GM23338 (cell line): ENCODE results near the gene EHD4. TPM values are rescaled to one million over a fixed set of nuclear protein-coding genes. Genes with fewer than 3 reads are reported as not detected.

Experiments
- ATAC-seq: fragments of 200-7000 bp; cut with Tn5 transposase; 3 replicates; pipeline ENCODE4 v1.9.1; 2020
- DNase-seq: peaks from one replicate; pipeline ENCODE4 v3.0.0-alpha.2; 2015; ENCODE audit warnings: low spot score
- H2AFZ ChIP-seq: fragments of 200-600 bp; sonication (generic); 2 replicates; pipeline ENCODE4 v1.8.0; 2016; ENCODE audit warnings: antibody characterized with exemption, mild to moderate bottlenecking, moderate library complexity
- H3F3A ChIP-seq: fragments of 200-600 bp; sonication (generic); replicated peaks from 2 replicates; pipeline ENCODE4 v1.8.0; 2017; ENCODE audit warnings: antibody characterized with exemption, mixed run types, low read depth
- H3K27ac ChIP-seq: fragments of 200-600 bp; sonication (generic); 2 replicates; pipeline ENCODE4 v1.6.1; 2016; ENCODE audit warnings: low read depth
- H3K27me3 ChIP-seq: fragments of 200-600 bp; sonication (generic); 2 replicates; pipeline ENCODE4 v1.8.0; 2016; ENCODE audit warnings: mild to moderate bottlenecking, mixed run types, moderate library complexity; ENCODE audit not compliant: insufficient read depth
- H3K36me3 ChIP-seq: fragments of 200-600 bp; sonication (generic); 2 replicates; pipeline ENCODE4 v1.8.0; 2016; ENCODE audit warnings: mild to moderate bottlenecking; ENCODE audit not compliant: insufficient read depth
- H3K4me1 ChIP-seq: fragments of 200-600 bp; sonication (generic); 2 replicates; pipeline ENCODE4 v1.8.0; 2016; ENCODE audit warnings: mild to moderate bottlenecking, moderate library complexity; ENCODE audit not compliant: insufficient read depth
- H3K4me2 ChIP-seq: fragments of 200-600 bp; sonication (generic); 2 replicates; pipeline ENCODE4 v1.7.1; 2017; ENCODE audit warnings: mixed run types
- H3K4me3 ChIP-seq: fragments of 200-600 bp; sonication (generic); 2 replicates; pipeline ENCODE4 v1.6.1; 2016; ENCODE audit warnings: mixed run types
- H3K79me2 ChIP-seq: fragments of 200-600 bp; sonication (generic); replicated peaks from 2 replicates; pipeline ENCODE4 v1.8.0; 2017; ENCODE audit warnings: mild to moderate bottlenecking; ENCODE audit not compliant: insufficient read depth
- H3K9me2 ChIP-seq: fragments of 200-600 bp; sonication (generic); 2 replicates; pipeline ENCODE4 v1.8.0; 2017; ENCODE audit not compliant: insufficient read depth
- H4K20me1 ChIP-seq: fragments of 200-600 bp; sonication (generic); replicated peaks from 2 replicates; pipeline ENCODE4 v1.8.0; 2017; ENCODE audit warnings: mild to moderate bottlenecking; ENCODE audit not compliant: insufficient read depth
- H3K27ac Mint-ChIP-seq: 2 replicates; pipeline ENCODE4 v1.8.0; 2020; ENCODE audit warnings: inconsistent platforms, mild to moderate bottlenecking, moderate library complexity, mixed read lengths
- H3K27me3 Mint-ChIP-seq: 3 replicates; pipeline ENCODE4 v1.8.0; 2022; ENCODE audit warnings: low read depth, mild to moderate bottlenecking, moderate library complexity, mixed read lengths, inconsistent platforms; ENCODE audit not compliant: insufficient read depth, poor library complexity
- H3K36me3 Mint-ChIP-seq: 3 replicates; pipeline ENCODE4 v1.8.0; 2021; ENCODE audit warnings: low read depth, mild to moderate bottlenecking, inconsistent platforms, moderate library complexity, mixed read lengths
- H3K4me1 Mint-ChIP-seq: 3 replicates; pipeline ENCODE4 v1.8.0; 2020; ENCODE audit warnings: mild to moderate bottlenecking, inconsistent platforms, mixed read lengths
- H3K4me3 Mint-ChIP-seq: 3 replicates; pipeline ENCODE4 v1.8.0; 2021; ENCODE audit warnings: moderate library complexity, mild to moderate bottlenecking, inconsistent platforms, mixed read lengths
- H3K9me3 Mint-ChIP-seq: 3 replicates; pipeline ENCODE4 v1.8.0; 2020; ENCODE audit warnings: moderate library complexity, mild to moderate bottlenecking, inconsistent platforms, mixed read lengths
- CTCF ChIP-seq, 2 experiments: fragments of 200-600 bp in 1 of 2; sonication (generic) in 1 of 2; conservative IDR thresholded peaks; 2 replicates each; pipeline versions ENCODE4 v1.5.1 to v1.6.1; 2016 to 2017; ENCODE audit warnings: antibody characterized with exemption in 2 of 2, low read depth in 2 of 2, mild to moderate bottlenecking in 2 of 2, moderate library complexity in 1 of 2
- ETS1 ChIP-seq: IDR thresholded peaks from 2 replicates; pipeline ENCODE4 v1.6.1; 2016; ENCODE audit warnings: antibody characterized with exemption
- EZH2 ChIP-seq: fragments of 200-600 bp; sonication (generic); IDR thresholded peaks from one replicate; pipeline ENCODE4 v1.8.0; 2017; ENCODE audit warnings: antibody characterized with exemption, mild to moderate bottlenecking, low read depth; ENCODE audit not compliant: unreplicated experiment
- JUNB ChIP-seq: IDR thresholded peaks from one replicate; pipeline ENCODE4 v1.6.1; 2016; ENCODE audit warnings: antibody characterized with exemption; ENCODE audit not compliant: unreplicated experiment
- NANOG ChIP-seq: IDR thresholded peaks from 2 replicates; pipeline ENCODE4 v1.6.1; 2016; ENCODE audit warnings: antibody characterized with exemption, borderline replicate concordance
- POLR2AphosphoS5 ChIP-seq: IDR thresholded peaks from 2 replicates; pipeline ENCODE4 v1.6.1; 2016; ENCODE audit warnings: antibody characterized with exemption, low read depth
- REST ChIP-seq: IDR thresholded peaks from one replicate; pipeline ENCODE4 v1.6.1; 2018; ENCODE audit warnings: antibody characterized with exemption; ENCODE audit not compliant: unreplicated experiment
- STAT1 ChIP-seq: IDR thresholded peaks from one replicate; pipeline ENCODE4 v1.6.1; 2016; ENCODE audit warnings: antibody characterized with exemption; ENCODE audit not compliant: unreplicated experiment
- ZNF114 ChIP-seq: fragments of 250-450 bp; sonication (Bioruptor Pico); IDR thresholded peaks from 2 replicates; pipeline ENCODE4 v1.5.0; 2020; ENCODE audit warnings: mild to moderate bottlenecking, moderate library complexity
- ZNF331 ChIP-seq: fragments of 250-450 bp; sonication (Bioruptor Pico); IDR thresholded peaks from 2 replicates; pipeline ENCODE4 v1.5.0; 2020; ENCODE audit warnings: low read depth, mild to moderate bottlenecking, moderate library complexity
- ZNF462 ChIP-seq: fragments of 250-450 bp; sonication (Bioruptor Pico); IDR thresholded peaks from 2 replicates; pipeline ENCODE4 v1.5.0; 2020; ENCODE audit warnings: mild to moderate bottlenecking, moderate library complexity
- polyA plus RNA-seq: library from polyadenylated mRNA; unstranded; fragments of >200 nt; fragmentation: Nextera tagmentation; extraction: Ambion mirVana; gene quantifications from 2 replicates; pipeline ENCODE4 v1.2.1, GENCODE V29; 2016
- total RNA-seq: library from RNA; depleted of rRNA; stranded (reverse); fragments of >200 nt; shearing (Covaris generic); gene quantifications from 2 replicates; pipeline ENCODE4 v1.2.3, GENCODE V29; 2014

EHD4 gene
- total and polyA plus RNA-seq, 2 experiments from 2014 or later = 13.0 to 31.0 TPM

- TF ChIP-seq REST = no peak
- no peak for TF ChIP-seq ZNF331 (CRISPR knock-in tag)
- TF ChIP-seq ZNF114 (CRISPR knock-in tag) = no peak
- TF ChIP-seq NANOG = no peak
- TF ChIP-seq CTCF (conservative IDR thresholded peaks at IDR 0.05; ENCODE audit: low read depth in 2 of 2) = no peak
- no peak for TF ChIP-seq EZH2
- TF ChIP-seq STAT1 = no peak
- no peak for TF ChIP-seq JUNB
- TF ChIP-seq ETS1 = no peak
- no peak for TF ChIP-seq POLR2AphosphoS5
Measured at GRCh38 chr15:41945731-41946130, 26.6 kb downstream of the EHD4 start (continued).

DNA sequence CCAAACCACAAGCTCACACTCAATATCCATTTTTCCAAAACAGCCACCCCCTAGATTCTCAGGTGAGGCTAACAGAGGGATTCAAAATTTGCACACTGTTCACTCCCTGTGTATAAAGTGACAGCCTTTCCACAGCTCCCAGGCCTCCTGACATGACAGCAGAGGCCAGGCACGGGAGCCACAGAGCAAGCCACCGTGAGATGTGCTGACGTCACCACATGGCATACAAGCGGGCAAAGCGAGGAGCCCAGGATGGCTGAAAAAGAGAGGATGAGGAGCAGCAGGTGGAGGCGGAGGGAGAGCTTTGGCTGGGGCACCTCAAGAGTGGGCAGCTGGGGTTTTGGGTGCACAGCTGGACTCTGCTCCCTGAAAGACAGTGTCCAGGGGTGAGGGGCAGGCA, 27.1 kb downstream of the EHD4 start:
- no peaks in the 10 kb centered on the region; the same call in 1 of the 2 replicates for H3K36me3 ChIP-seq
- Mint-ChIP-seq H3K27me3 (peaks cover 1% of the 10 kb centered on the region), H3K4me1 (peaks cover 18% of the 10 kb centered on the region; the same call in 2 of the 3 replicates), H3K9me3 (no peaks in the 10 kb centered on the region), H3K36me3 (peaks cover 17% of the 10 kb centered on the region), H3K4me3 (no peak overlapping the region), H3K27ac (peak overlapping the region; percentile 62)
- H2AFZ ChIP-seq = no peak overlapping the region
- H3K27ac ChIP-seq = no peak overlapping the region
- H3K9me2 ChIP-seq = no peaks in the 10 kb centered on the region
- H3K4me2 ChIP-seq = no peak overlapping the region
- H3K79me2 ChIP-seq = peaks cover 7% of the 10 kb centered on the region
- peaks cover 2% of the 10 kb centered on the region for H3K4me1 ChIP-seq
- DNase-seq (no peak), ATAC-seq (no peak)
- H4K20me1 ChIP-seq = 0 out of 2 replicates have a peak, but pooled peaks cover 6% of the 10 kb centered on the region
- no peaks in the 10 kb centered on the region for H3F3A ChIP-seq
- H3K27me3 ChIP-seq = no peaks in the 10 kb centered on the region
- no peak overlapping the region for H3K4me3 ChIP-seq
- no peak for TF ChIP-seq ZNF462 (CRISPR knock-in tag)
- no peak for TF ChIP-seq NANOG
